Fibroblast of mammary gland (primary cell): ENCODE measurements around the gene PF4V1.

Experiments used
- DNase-seq: peaks from one replicate; pipeline ENCODE4 v3.0.0-alpha.2; 2010; ENCODE audit warnings: low read depth
- H3K4me3 ChIP-seq: 2 replicates; pipeline ENCODE4 v1.5.1; 2011; ENCODE audit warnings: low read depth, mild to moderate bottlenecking, low read length, moderate library complexity; ENCODE audit not compliant: control insufficient read depth
- CTCF ChIP-seq: conservative IDR thresholded peaks from 2 replicates; pipeline ENCODE4 v1.5.1; 2011; ENCODE audit warnings: low read depth, low read length, inconsistent platforms; ENCODE audit not compliant: control insufficient read depth, insufficient read depth

PF4V1 gene

GRCh38 chr4:73901031-73901430 lies 47.9 kb downstream of the PF4V1 start:
- no peak overlapping the region for H3K4me3 ChIP-seq
- no peak for TF ChIP-seq CTCF
- peak; percentile 98 for DNase-seq

- no peak for TF ChIP-seq CTCF
- no peak overlapping the region for H3K4me3 ChIP-seq
- peak; percentile 85 for DNase-seq
These were observed 49.0 kb downstream of the PF4V1 start for GRCh38 chr4:73902038-73902637.

GRCh38 chr4:73902817-73903547 lies 49.9 kb downstream of the PF4V1 start:
- no peak overlapping the region for H3K4me3 ChIP-seq
- DNase-seq = no peak
- TF ChIP-seq CTCF = no peak
